ENCODE results near the gene MAG. TPM values are rescaled to one million over a fixed set of nuclear protein-coding genes. Genes with fewer than 3 reads are reported as not detected.

Gene MAG
- total RNA-seq, result not detected in 2 replicates

GRCh38 chr19:35291916-35292315 is at the start of gene MAG:
Gene MAG (plus strand): TSS chr19:35292161. CDS start chr19:35295409, 3,248 bp downstream.

DNA sequence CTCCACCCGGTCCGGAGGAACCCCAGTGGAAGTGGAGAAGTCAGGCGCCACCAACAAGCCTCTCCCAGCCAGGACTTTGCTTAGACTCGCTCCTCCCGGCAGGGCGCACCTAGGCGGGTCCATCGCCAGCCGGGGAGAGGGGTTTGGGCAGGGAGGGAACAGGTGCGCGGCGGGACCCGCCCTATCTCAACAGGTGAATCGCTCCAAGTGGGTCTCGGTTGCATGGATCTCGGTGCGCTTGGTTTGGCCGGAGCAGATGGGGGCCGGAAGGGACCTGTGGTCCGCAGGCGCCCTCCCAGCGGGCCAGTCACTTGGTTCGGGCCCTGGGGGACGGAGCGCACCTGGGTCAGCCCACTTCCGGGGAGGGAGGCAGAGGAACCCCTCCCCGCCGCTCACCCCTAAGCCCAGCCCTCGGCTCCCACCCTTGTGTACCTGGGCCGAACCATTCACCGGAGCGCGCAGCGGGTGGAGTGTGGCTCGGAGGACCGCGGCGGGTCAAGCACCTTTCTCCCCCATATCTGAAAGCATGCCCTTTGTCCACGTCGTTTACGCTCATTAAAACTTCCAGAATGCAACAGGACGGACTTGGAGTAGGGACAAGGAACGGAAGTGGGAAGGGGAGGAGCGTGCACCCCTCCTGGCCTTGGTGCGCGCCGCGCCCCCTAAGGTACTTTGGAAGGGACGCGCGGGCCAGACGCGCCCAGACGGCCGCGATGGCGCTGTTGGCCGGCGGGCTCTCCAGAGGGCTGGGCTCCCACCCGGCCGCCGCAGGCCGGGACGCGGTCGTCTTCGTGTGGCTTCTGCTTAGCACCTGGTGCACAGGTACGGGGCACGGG is 43.4 kb upstream of the MAG start, which contains the start of gene LSR:
LSR (plus strand) TSS at position 693 of the 836 bp plus-strand sequence; CDS start at position 714, 21 bp downstream.

DNA sequence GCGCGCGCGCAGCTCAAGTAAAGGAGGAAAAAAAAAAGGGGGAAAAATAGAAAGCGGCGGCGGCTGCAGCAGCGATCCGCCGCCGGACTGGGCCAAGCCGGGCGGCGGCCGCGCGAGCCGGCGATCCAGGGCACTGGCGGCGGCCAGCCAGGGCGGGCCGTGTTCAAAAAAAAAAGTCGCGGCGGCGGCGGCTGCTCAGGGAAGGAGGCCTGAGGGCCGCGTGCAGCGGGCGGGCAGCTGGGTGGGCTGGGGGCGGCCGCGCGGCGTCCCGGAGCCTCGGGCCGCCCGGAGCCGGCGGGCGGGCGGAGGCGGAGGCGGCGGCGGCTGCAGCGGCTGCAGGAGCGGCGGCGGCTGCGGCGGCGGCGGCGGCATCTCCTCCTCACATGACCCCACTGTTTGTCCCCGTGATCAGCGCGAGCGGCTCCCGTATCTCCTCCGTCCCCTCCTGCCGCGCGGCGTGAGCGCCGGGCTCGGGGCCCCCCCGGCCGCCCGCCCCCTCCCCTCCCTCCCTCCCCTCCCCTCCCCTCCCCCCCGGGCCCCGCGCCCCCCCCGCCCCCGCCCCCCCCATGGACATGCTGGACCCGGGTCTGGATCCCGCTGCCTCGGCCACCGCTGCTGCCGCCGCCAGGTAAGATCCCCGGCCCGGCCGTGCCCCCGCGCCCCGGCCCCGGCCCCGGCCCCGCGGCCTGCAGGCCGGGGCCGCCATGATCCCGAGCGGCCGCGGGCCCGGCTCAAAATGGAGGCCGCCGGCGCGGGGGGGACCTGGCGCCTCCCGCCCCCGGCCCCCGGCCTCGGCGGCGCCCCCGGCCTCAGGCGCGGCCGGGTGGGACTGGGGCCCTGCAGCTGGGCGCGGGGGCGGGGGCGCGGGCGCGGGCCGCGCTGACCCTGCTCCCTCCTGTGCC is 23.2 kb upstream of the MAG start, which contains the start of gene USF2:
USF2 (plus strand) TSS at position 427 of the 902 bp plus-strand sequence; CDS start at position 567, 140 bp downstream.

GRCh38 chr19:35328851-35329285 is 36.9 kb downstream of the MAG start, which contains the start of gene CD22:
Gene CD22 (plus strand): TSS chr19:35329187. CDS start chr19:35332041, 2,854 bp downstream.

GRCh38 chr19:35347171-35347929 is 55.4 kb downstream of the MAG start, which contains the start of gene FFAR1:
Gene FFAR1 (plus strand): TSS chr19:35347902. CDS start chr19:35351552, 3,650 bp downstream.

DNA sequence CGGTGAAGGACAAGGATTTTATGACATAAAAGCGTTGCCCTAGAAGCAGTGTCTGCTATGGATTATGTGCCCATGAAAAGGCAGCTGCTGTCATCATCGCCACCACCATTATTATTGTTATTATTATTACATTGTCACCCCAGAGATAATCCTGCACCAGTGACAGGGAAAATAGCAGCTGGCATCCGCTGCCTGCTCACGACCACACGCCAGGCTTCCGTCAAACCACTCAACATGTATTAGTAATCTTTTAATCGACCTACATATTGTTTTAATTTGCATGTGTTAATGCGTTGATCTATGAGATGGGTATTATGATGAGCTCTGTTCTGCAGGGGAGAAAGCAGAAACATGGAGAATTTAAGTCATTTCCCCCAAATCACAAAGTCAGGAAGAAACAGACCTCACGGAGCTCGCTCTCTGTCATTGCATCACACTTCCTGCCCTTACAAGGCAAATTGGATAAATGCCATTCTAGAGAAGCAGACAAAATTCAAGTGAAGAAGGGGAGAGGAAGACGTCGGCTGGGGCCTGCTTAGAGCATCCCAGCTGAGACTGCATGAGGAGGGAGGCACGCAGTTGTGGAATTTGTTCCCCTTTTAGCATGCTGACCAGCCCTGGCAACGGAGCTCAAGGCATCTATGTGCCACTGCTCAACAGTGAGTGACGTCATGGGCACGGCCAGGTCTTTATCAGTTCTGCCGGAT is 66.1 kb downstream of the MAG start, which contains the start of gene FFAR3:
FFAR3 (plus strand) TSS at position 594 of the 707 bp plus-strand sequence. CDS start 431 bp downstream, outside the sequence.

Other genes starting within 250 kb of the MAG start
- gene FXYD3, start 176.3 kb upstream of the MAG start, total RNA-seq, result not detected in 2 replicates
- gene LGI4, start 157.1 kb upstream of the MAG start, total RNA-seq, result not detected in 2 replicates
- 0.50 and 1.8 TPM in 2 replicates for gene FXYD1, start 153.3 kb upstream of the MAG start, total RNA-seq
- gene FXYD7, start 148.9 kb upstream of the MAG start, total RNA-seq, result not detected in 2 replicates
- 120 and 124 TPM in 2 replicates for gene FXYD5, start 137.4 kb upstream of the MAG start, total RNA-seq
- not detected in 2 replicates for gene FAM187B, start 63.4 kb upstream of the MAG start, total RNA-seq
- 1.8 and 2.0 TPM in 2 replicates for gene LSR, start 43.2 kb upstream of the MAG start, total RNA-seq
- 50.1 and 61.5 TPM in 2 replicates for gene USF2, start 23.2 kb upstream of the MAG start, total RNA-seq
- not detected in 2 replicates for gene HAMP, start 9.6 kb upstream of the MAG start, total RNA-seq
- gene CD22, start 37.0 kb downstream of the MAG start, total RNA-seq, result under 0.01 TPM in 1 of 2 replicates, not detected in the other
- not detected in 2 replicates for gene FFAR1, start 55.7 kb downstream of the MAG start, total RNA-seq
- not detected in 2 replicates for gene FFAR3, start 66.3 kb downstream of the MAG start, total RNA-seq
- gene GPR42, start 78.9 kb downstream of the MAG start, total RNA-seq, result not detected in 2 replicates
- not detected in 2 replicates for gene FFAR2, start 156.1 kb downstream of the MAG start, total RNA-seq
- gene KRTDAP, start 198.3 kb downstream of the MAG start, total RNA-seq, result not detected in 2 replicates
- 11.3 and 13.5 TPM in 2 replicates for gene DMKN, start 221.5 kb downstream of the MAG start, total RNA-seq
- gene SBSN, start 236.2 kb downstream of the MAG start, total RNA-seq, result 0.15 TPM in 1 of 2 replicates, not detected in the other
- not detected in 2 replicates for gene GAPDHS, start 241.3 kb downstream of the MAG start, total RNA-seq